ENCODE results near the gene HTT. TPM values are rescaled to one million over a fixed set of nuclear protein-coding genes. Genes with fewer than 3 reads are reported as not detected.

HTT gene
- total RNA-seq, 1 experiment from 2014 or later: 85.4 TPM

GRCh38 chr4:3286335-3287175 lies 212.1 kb downstream of the HTT start (continued):
- no peak for TF ChIP-seq SOX15 (CRISPR knock-in tag; IDR thresholded peaks at IDR 0.05)
- no peak for TF ChIP-seq RORB (CRISPR knock-in tag; IDR thresholded peaks at IDR 0.05)
- TF ChIP-seq FOXP1 (CRISPR knock-in tag; IDR thresholded peaks at IDR 0.05; ENCODE audit: borderline replicate concordance): no peak
- no peak for TF ChIP-seq ZNF423 (CRISPR knock-in tag; IDR thresholded peaks at IDR 0.05)
- TF ChIP-seq ZNF121 (CRISPR knock-in tag; IDR thresholded peaks at IDR 0.05): no peak
- TF ChIP-seq, protein P1, sequence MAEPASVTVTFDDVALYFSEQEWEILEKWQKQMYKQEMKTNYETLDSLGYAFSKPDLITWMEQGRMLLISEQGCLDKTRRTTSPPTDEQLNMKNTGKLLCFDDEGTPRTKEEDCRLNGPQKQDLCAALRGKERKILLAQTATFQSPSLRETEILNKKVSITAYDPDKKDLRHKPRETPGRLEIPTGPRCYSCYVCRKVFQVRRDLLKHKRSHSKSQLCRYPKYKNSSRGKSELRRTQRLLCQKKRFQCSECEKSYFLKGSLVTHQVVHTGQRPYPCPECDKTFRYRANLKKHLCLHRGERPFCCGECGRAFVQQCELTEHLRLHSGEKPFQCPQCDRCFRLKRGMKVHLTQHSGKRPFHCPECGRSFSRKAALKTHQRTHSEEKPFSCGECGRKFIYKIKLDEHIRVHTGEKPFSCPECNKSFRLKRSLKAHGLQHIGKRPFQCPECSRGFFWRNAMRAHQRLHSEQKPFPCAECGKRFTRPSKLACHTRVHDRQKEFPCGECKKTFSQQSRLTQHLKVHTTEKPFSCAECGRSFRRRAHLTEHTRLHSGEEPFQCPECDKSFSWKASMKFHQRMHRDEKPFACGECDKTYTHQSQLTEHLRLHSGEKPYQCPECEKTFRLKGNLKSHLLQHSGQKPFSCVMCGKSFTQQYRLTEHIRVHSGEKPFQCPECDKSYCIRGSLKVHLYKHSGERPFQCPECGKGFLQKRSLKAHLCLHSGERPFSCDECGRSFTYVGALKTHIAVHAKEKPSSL (CRISPR knock-in tag; conservative IDR thresholded peaks at IDR 0.05): no peak
- no peak for TF ChIP-seq ZNF512 (CRISPR knock-in tag; IDR thresholded peaks at IDR 0.05; ENCODE audit: borderline replicate concordance)
- TF ChIP-seq, protein P2, sequence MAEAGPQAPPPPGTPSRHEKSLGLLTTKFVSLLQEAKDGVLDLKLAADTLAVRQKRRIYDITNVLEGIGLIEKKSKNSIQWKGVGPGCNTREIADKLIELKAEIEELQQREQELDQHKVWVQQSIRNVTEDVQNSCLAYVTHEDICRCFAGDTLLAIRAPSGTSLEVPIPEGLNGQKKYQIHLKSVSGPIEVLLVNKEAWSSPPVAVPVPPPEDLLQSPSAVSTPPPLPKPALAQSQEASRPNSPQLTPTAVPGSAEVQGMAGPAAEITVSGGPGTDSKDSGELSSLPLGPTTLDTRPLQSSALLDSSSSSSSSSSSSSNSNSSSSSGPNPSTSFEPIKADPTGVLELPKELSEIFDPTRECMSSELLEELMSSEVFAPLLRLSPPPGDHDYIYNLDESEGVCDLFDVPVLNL (CRISPR knock-in tag; IDR thresholded peaks at IDR 0.05; ENCODE audit: borderline replicate concordance, low read depth): no peak
- TF ChIP-seq, protein P3, sequence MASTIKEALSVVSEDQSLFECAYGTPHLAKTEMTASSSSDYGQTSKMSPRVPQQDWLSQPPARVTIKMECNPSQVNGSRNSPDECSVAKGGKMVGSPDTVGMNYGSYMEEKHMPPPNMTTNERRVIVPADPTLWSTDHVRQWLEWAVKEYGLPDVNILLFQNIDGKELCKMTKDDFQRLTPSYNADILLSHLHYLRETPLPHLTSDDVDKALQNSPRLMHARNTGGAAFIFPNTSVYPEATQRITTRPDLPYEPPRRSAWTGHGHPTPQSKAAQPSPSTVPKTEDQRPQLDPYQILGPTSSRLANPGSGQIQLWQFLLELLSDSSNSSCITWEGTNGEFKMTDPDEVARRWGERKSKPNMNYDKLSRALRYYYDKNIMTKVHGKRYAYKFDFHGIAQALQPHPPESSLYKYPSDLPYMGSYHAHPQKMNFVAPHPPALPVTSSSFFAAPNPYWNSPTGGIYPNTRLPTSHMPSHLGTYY (CRISPR knock-in tag; IDR thresholded peaks at IDR 0.05): no peak
- TF ChIP-seq, protein P4, sequence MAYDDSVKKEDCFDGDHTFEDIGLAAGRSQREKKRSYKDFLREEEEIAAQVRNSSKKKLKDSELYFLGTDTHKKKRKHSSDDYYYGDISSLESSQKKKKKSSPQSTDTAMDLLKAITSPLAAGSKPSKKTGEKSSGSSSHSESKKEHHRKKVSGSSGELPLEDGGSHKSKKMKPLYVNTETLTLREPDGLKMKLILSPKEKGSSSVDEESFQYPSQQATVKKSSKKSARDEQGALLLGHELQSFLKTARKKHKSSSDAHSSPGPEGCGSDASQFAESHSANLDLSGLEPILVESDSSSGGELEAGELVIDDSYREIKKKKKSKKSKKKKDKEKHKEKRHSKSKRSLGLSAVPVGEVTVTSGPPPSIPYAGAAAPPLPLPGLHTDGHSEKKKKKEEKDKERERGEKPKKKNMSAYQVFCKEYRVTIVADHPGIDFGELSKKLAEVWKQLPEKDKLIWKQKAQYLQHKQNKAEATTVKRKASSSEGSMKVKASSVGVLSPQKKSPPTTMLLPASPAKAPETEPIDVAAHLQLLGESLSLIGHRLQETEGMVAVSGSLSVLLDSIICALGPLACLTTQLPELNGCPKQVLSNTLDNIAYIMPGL (CRISPR knock-in tag; IDR thresholded peaks at IDR 0.05): no peak

- Mint-ChIP-seq H3K4me1 (peaks cover 6% of the 10 kb centered on the region), H3K27ac (no peak overlapping the region), H3K9me3 (peaks cover 5% of the 10 kb centered on the region; the same call in 1 of the 2 replicates), H3K36me3 (peaks cover 4% of the 10 kb centered on the region; the same call in 1 of the 2 replicates), H3K27me3 (ENCODE audit: low read depth) (peaks cover 21% of the 10 kb centered on the region), H3K4me3 (no peak overlapping the region)
- ChIA-PET CTCF (interaction anchor here (2.0 kb wide), 1 partner anchor 31 kb away, joined by 17 read pairs; no protein-coding TSS in a partner anchor), POLR2A (no interaction called here)
- no peak for ATAC-seq
- DNase-seq (ENCODE audit: low spot score): peak; percentile 9
- TF ChIP-seq, protein P5, sequence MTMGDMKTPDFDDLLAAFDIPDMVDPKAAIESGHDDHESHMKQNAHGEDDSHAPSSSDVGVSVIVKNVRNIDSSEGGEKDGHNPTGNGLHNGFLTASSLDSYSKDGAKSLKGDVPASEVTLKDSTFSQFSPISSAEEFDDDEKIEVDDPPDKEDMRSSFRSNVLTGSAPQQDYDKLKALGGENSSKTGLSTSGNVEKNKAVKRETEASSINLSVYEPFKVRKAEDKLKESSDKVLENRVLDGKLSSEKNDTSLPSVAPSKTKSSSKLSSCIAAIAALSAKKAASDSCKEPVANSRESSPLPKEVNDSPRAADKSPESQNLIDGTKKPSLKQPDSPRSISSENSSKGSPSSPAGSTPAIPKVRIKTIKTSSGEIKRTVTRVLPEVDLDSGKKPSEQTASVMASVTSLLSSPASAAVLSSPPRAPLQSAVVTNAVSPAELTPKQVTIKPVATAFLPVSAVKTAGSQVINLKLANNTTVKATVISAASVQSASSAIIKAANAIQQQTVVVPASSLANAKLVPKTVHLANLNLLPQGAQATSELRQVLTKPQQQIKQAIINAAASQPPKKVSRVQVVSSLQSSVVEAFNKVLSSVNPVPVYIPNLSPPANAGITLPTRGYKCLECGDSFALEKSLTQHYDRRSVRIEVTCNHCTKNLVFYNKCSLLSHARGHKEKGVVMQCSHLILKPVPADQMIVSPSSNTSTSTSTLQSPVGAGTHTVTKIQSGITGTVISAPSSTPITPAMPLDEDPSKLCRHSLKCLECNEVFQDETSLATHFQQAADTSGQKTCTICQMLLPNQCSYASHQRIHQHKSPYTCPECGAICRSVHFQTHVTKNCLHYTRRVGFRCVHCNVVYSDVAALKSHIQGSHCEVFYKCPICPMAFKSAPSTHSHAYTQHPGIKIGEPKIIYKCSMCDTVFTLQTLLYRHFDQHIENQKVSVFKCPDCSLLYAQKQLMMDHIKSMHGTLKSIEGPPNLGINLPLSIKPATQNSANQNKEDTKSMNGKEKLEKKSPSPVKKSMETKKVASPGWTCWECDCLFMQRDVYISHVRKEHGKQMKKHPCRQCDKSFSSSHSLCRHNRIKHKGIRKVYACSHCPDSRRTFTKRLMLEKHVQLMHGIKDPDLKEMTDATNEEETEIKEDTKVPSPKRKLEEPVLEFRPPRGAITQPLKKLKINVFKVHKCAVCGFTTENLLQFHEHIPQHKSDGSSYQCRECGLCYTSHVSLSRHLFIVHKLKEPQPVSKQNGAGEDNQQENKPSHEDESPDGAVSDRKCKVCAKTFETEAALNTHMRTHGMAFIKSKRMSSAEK (CRISPR knock-in tag; IDR thresholded peaks at IDR 0.05; ENCODE audit: borderline replicate concordance): no peak
- TF ChIP-seq, protein P6, sequence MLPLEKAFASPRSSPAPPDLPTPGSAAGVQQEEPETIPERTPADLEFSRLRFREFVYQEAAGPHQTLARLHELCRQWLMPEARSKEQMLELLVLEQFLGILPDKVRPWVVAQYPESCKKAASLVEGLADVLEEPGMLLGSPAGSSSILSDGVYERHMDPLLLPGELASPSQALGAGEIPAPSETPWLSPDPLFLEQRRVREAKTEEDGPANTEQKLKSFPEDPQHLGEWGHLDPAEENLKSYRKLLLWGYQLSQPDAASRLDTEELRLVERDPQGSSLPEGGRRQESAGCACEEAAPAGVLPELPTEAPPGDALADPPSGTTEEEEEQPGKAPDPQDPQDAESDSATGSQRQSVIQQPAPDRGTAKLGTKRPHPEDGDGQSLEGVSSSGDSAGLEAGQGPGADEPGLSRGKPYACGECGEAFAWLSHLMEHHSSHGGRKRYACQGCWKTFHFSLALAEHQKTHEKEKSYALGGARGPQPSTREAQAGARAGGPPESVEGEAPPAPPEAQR (CRISPR knock-in tag; IDR thresholded peaks at IDR 0.05): no peak
- TF ChIP-seq E2F5 (CRISPR knock-in tag; IDR thresholded peaks at IDR 0.05): no peak
- no peak for TF ChIP-seq KAT7 (CRISPR knock-in tag; IDR thresholded peaks at IDR 0.05; ENCODE audit: borderline replicate concordance)
- TF ChIP-seq ZNF138 (CRISPR knock-in tag; conservative IDR thresholded peaks at IDR 0.05): no peak
Observed at GRCh38 chr4:3287271-3287971, 212.9 kb downstream of the HTT start.

Data from WTC11 (cell line).